AG04449 (cell line): ENCODE results near the gene EPHA5.

Experiments used
- CTCF ChIA-PET: fragments of 350-600 bp; formaldehyde crosslinking; extraction: SDS; loops from one replicate; lab custom pipeline; 2021; ENCODE audit warnings: antibody characterized with exemption; lab: Yijun Ruan, JAX
- POLR2A ChIA-PET: fragments of 400-600, 350-600 bp; formaldehyde crosslinking; extraction: SDS; loops from one replicate; lab custom pipeline; 2020; ENCODE audit warnings: antibody characterized with exemption, inconsistent platforms; lab: Yijun Ruan, JAX
- DNase-seq: peaks from one replicate; pipeline ENCODE4 v3.0.0-alpha.2; 2010; ENCODE audit warnings: low read depth, low spot score
- H3K4me3 ChIP-seq: 2 replicates; pipeline ENCODE4 v1.5.1; 2011; ENCODE audit warnings: low read depth, mild to moderate bottlenecking, control low read depth, low read length
- TF ChIP-seq, protein P1 (sequence below): IDR thresholded peaks from one replicate; pipeline ENCODE4 v1.5.1; 2011; ENCODE audit warnings: mild to moderate bottlenecking, moderate library complexity, low read length, control low read depth, inconsistent platforms; ENCODE audit not compliant: insufficient read depth; ENCODE audit errors: missing control alignments

The EPHA5 gene

DNA sequence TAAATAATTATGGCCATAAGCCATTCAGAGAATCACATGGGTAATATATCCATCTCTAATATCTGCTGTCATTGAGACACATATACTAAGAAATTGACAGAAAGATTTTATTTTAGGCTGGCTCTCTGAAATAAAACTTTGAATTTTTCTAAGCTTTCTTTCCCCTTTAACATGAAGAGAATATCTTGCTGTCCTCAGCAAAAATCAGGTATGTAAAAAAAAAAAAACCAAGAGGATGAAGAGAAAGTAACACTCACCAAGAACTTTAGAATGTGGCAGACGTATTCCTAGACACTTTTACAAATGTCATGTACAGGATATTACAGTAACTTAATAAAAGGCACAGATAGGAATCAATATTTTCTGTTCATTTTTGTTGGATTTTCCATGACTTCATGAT lies 65.8 kb downstream of the EPHA5 start:
- DNase-seq: no peak
- ChIA-PET POLR2A (no interaction called here), CTCF (no interaction called here)
- TF ChIP-seq, protein P1, sequence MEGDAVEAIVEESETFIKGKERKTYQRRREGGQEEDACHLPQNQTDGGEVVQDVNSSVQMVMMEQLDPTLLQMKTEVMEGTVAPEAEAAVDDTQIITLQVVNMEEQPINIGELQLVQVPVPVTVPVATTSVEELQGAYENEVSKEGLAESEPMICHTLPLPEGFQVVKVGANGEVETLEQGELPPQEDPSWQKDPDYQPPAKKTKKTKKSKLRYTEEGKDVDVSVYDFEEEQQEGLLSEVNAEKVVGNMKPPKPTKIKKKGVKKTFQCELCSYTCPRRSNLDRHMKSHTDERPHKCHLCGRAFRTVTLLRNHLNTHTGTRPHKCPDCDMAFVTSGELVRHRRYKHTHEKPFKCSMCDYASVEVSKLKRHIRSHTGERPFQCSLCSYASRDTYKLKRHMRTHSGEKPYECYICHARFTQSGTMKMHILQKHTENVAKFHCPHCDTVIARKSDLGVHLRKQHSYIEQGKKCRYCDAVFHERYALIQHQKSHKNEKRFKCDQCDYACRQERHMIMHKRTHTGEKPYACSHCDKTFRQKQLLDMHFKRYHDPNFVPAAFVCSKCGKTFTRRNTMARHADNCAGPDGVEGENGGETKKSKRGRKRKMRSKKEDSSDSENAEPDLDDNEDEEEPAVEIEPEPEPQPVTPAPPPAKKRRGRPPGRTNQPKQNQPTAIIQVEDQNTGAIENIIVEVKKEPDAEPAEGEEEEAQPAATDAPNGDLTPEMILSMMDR: no peak
- H3K4me3 ChIP-seq: no peak overlapping the region

DNA sequence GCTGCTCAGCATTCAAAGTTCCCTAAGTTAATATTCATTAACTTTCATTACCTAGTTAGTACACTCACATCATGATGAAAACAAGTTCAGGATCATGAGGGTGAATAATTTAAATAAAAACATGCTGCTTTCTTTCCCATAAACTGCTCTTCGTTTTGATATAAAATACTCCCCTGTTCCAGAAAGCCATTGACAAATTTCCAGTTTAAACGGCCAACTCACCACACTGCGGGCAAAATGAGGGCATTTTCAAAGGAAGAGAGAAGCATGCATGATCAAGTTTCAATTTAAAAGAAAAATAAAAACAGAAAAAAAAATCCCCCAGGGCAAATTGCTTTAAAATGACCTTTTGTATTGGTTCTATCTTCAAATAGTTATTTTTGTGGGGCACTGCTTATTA lies 69.6 kb downstream of the EPHA5 start:
- CTCF ChIA-PET: no interaction called here
- no peak for DNase-seq
- no peak overlapping the region for H3K4me3 ChIP-seq
- TF ChIP-seq, protein P1: no peak
- POLR2A ChIA-PET: no interaction called here

DNA sequence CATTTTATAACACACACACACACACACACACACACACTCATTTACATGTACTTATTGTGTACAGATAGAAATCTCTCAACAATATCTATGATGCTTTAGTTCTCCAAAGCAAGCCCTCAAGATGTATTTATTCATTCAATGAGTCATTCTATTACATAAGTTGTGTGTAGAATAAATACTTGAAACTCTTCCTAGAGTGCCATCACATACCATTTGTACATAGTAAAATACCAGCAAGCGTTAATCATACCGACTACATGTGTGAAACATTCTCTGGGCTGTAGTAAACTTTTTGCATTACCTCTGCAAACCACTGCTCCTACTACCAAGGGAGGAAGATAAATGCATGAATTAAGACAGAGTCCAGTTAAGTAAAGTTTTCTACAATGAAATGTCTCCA lies 70.9 kb downstream of the EPHA5 start:
- peak; percentile 14 for DNase-seq
- H3K4me3 ChIP-seq: no peak overlapping the region
- TF ChIP-seq, protein P1: no peak
- CTCF ChIA-PET: no interaction called here
- POLR2A ChIA-PET: no interaction called here

DNA sequence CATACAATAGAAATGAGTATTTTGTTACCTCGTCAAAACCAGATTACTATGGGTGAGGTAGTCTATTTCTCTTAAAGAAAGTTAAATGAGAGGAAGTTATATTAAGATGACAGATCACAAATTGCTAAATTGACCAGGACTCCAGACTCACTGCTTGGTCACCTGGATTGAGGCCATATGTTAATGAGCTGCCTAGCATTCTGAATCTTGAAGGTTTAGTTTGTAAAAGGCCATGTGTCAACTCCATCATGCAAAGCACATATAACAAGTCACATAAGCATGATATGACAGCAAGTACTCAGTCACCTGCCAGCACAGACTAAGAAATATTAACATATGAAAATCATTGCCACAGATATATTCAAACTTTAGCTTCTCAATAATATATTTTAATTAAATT lies 72.6 kb downstream of the EPHA5 start:
- POLR2A ChIA-PET: no interaction called here
- no peak for DNase-seq
- TF ChIP-seq, protein P1: no peak
- CTCF ChIA-PET: no interaction called here
- no peak overlapping the region for H3K4me3 ChIP-seq

DNA sequence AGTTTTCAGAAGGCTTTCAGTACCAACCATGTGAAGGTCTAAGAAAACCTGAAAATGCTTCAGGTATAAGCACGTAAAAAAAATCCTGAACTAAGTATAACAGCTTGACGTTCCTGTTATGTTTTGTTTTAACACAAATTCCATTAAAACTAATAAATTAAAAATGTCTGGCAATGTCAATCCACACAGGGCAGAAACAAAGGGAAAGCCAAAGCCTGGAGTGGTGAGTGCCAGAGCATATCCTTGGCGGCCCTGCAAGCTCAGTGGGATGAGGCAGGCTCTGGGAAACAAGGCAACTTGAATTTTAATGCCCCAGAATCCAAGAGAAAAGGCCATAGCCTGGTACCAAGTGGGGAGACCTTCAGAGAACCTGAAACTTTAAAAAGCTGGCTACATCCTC lies 78.2 kb downstream of the EPHA5 start:
- DNase-seq: no peak
- ChIA-PET CTCF (no interaction called here), POLR2A (no interaction called here)

DNA sequence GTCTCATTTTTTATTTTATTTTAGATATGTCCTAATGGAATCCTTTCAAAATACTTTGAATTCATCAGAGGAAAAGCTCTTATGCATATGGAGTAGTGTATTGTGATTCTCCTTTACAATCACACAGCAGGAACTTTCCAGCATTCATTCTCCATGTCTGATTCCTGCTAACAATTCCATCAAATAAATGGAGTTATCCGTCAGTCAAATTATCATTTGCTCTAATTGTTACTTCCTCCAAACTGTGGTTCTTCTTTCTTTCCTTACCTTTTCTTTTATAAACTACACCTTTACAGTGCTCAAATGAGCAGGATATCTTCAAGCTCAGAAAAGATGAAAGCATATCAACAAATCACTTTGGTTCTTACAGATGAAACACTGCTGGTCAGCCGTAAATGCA lies 80.4 kb downstream of the EPHA5 start:
- H3K4me3 ChIP-seq: no peak overlapping the region
- ChIA-PET POLR2A (no interaction called here), CTCF (no interaction called here)
- TF ChIP-seq, protein P1: no peak
- DNase-seq: no peak

More for the DNA sequence above, 78.2 kb downstream of the EPHA5 start:
- TF ChIP-seq, protein P1: no peak
- no peak overlapping the region for H3K4me3 ChIP-seq
